Activated CD4-positive, CD25-positive, alpha-beta regulatory T cell treated with anti-CD3 and anti-CD28 coated beads, Interleukin-2, amount 50 U/mL, for 16 hours (primary cell): ENCODE measurements around the gene PARD3.
"Not testable (repeated sequence)": the region's sequence is repeated elsewhere in the genome, so short reads cannot be mapped to it uniquely, and the experiment has no call there.

ENCODE experiments used
- DNase-seq: peaks from one replicate; pipeline ENCODE4 v3.0.0-alpha.2; 2020; ENCODE audit warnings: low read depth, low spot score

Gene PARD3

DNA sequence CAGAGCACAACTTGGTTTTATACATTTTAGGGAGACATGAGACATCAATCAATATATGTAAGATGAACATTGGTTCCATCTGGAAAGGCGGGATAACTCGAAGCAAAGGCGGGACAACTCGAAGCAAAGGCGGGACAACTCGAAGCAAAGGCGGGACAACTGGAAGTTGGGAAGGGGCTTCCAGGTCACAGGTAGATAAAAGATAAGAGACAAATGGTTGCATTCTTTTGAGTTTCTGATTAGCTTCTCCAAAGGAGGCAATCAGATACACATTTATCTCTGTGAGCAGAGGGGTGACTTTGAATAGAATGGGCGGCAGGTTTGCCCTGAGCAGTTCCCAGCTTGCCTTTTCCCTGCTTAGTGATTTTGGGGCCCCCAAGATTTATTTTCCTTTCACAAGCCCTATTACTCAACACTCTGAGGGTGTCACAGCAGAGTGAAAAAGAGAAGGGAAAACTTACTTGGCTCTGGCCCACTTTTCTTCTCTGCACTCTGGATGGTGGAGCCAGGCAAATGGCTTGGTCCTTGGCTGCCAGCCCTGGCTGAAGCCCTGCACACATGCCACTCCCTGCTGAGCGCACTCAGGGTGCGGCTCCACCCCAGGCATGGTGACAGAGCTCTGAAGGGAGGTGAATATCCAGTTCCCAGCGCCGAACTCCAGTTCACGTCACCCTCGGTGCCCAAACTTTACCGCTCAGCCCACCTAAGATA is 46.7 kb downstream of the PARD3 start:
- DNase-seq = no peak

DNA sequence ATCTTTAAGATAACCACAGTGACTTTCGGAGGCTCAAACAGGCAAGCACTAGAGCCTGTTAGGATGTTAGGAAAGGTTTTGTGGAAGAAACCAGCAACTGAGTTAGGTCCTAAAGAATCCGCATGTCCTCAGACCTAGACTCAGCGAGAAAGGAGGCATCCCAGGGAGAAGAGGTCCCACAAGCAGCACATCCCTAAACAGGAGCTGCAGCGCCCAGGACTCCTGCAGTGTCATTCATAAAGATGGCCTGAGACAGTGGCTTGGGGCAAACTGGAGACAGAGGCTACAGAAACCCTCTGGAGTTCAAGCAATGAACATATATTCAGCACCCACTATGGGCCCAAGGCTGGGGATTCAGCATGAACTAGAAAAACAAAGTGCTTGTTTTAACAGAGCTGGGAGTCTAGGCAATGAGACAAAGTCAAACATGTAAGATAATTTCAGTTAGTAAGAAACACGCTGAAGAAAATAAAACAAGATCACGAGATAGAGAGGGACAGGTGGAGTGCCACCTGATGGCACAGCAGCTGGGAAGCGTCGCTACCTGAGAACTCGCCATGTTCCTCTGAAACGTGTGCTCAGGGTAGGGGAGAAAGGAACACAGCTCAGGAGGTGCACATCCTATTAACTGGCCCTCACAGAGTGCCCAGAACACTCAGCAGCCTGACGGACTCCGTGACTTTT is 48.1 kb downstream of the PARD3 start:
- DNase-seq = no peak

DNA sequence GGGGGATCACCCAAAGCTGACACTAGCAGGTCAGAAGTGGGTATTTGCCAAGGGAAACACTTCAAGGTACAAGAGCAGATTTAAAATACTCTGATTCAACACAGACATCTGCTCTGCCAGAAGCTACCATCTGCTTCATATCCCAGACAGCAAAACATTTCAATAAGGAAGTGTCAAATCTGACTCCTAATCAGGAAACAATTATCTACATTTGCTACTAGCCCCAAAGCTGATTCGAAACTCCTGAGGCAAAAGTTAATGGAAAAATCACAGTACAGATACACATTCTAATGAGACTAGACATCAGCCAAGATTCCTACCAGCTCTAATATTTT is 48.9 kb downstream of the PARD3 start:
- no peak for DNase-seq

DNA sequence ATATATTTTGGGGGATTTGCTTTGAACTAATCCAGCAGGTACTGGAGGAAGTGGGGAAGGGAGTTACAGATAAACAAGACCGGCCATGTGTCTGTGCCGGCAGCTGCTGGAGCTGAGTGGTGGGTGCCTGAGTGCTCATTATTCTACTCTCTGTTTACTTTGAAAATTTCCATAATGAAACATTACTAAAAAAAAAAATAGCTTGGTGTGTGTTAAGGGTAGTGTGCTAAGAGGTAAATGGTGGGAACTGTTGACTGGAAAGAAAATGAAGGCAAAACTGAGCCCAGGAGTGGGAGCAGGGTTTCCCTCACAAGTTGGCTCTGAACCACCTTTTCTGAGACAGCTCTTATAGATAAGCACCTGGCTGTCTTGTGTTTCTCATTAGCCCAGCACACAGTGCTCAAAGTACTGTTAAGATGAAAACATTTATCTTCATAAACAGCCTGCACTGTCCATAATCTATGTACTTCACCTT is 50.6 kb downstream of the PARD3 start:
- DNase-seq = no peak

DNA sequence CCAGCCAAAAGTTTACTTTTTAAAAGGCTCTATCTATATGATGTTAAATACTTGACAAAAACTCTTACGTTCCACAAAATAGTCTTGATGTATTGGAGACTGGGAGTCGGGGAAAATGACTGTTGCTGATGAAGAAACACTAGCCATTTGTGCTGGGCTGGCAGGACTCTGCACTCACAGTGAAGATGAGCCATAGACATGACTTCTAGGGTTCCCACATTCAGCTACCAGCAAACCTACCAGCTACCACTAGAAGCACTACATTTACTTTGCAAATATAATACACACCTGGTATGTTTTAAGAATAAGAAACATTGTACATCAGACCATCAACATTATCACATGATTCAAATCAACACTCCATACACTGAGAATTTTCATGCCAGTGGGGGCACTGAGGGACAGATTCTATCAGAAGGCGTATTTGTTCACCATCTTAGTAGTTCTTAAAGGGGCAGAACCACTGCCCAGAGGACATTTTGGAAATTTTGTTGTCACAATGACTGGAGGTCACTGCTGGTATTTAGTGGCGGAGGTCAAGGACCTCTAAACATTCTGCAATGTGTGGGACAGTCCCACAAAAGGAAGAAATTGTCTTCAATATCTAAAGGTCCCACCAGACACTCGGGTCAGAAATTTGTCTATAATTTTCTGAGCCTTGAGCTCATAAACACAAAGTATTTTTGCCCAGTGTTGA is 52.3 kb downstream of the PARD3 start:
- DNase-seq = no peak

DNA sequence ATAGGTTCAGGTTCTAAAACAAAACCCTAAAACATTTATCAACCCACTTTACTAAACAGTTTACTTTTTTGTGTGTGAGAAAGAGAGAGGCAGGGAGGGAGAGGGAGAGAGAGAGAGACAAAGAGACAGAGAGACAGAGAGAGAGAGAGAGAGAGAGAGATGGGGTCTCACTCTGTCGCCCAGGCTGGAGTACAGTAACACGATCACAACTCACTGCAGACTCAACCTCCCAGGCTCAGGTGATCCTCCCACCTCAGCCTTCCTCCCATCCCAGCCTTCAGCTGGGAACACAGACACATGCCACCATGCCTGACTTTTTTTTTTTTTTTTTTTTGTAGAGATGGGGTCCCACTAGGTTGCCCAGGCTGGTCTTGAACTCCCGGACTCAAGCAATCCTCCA is 52.9 kb downstream of the PARD3 start:
- DNase-seq = no peak

DNA sequence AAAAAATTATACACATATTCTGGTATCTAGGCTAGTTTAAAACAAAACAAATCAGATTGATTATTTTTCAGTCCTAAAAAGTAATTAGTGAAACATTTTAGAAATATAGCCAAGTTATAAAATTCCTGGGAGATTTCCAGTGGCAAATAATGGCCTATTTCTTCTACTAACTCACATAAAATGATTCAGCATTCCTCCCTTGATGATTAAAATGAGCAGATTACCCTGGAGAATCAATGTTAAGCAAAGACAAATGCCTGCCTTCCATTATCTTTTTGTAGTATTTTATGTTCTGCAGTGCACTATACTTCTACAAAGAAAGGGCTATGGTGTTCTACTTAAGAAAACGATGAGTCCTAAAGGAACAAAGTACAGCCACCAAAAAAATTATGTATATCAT is 53.6 kb downstream of the PARD3 start:
- DNase-seq = no peak

DNA sequence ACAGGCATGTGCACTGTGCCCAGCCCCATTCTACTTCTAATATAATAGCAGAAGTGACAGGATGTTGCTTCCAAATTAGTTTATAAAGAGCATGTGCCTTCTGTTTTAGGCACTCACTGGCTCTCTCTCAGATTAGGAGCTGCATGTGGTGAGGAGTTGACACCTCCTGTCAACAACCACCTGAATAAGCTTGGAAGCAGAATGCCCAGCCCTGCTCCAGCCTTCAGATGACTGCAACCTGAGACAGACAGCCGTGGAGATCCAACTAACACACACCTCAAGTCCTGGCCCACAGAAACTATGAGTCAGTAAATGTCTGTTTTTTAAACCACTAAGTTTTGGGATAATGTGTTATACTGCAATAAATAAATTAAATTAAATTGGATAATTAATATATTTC is 54.5 kb downstream of the PARD3 start:
- DNase-seq = no peak

DNA sequence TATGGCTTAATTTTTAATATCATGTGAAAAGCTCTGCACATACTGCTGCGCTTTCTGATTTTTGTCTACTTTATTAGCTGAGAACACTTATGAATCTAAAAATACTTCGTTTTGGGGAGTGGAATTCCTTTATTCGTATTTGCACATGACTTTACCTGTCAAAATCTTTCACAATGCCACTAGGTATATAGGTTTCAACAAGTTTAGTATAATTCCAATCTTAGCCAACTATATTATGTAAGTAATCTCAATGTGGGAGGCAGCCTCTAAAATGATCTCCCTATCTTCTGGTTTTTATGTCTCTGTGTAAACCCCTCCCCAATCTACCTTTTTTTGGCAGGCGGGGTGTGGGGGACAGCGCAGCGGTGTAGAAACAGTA is 55.3 kb downstream of the PARD3 start:
- DNase-seq = no peak

DNA sequence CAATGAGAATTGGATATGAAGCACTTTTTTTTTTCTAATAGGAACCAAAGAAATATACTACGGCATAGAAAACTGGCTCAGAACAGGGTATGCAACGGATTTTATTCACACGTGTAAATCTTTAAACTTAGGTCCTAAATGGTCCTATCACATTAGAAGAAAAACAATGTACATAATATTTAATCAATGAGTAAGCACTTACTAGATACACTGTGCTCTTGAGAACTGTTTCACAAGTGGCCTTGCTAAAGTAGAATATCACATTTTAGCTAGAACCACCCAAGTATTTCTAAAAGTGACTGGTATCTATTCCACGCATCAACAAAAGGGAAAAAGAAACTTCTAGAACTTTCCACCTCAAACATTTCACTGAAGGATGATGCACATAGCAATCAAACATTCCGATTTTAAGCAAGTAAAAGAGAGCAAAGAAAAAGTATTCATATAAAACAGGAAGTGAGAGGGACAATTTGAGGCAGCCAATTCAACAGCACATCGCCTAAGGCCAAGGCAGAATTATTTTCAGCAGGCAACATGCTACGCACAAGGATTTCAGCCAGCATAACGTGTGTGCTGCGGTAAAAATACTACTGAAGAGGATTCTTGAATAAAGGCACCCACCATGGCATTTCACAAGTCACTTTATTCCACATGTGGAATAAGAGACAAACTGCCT is 55.8 kb downstream of the PARD3 start:
- DNase-seq = no peak

DNA sequence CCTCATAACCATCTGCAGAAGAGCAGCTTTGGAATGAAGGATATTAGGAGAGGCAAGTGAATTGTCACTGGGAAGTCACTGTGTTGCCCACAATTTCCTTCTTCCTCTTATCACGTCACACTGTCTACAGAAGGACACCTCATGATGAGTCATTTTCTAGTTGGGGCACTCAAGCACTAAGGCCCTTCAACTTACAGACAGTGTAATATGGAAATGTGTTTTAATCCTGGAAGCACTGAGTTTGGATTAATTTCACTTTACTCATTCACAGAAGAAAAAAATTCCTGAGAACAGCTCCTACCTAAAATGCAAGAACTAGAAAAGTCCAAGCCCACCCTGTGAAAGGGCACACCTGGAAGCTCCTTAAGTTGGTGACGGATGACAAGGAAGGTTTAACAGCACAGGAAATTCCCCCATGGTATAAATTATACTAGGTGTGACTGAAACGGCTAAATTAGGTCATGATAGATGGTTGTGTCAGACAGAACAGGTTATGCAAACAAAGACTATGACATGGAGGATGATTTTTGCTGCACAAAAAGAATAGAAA is 56.6 kb downstream of the PARD3 start:
- no peak for DNase-seq

DNA sequence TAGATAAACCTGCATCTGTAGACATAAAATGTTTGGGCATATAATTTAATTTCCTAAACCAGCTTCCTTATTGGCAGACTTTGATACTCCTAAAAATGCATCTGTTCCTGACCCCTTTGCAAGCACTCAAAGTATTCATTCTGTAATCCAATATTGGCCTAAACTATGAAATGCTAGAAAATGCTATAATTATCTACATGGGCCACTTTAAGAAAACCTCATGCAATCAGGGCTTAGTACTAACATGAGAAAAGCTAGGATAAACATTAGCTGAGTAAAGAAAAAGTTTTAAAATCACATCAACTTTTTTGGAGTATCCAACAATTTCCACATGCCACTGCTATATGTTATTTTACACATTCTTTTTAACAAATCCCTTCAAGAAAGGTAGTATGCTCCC is 57.2 kb downstream of the PARD3 start:
- no peak for DNase-seq

DNA sequence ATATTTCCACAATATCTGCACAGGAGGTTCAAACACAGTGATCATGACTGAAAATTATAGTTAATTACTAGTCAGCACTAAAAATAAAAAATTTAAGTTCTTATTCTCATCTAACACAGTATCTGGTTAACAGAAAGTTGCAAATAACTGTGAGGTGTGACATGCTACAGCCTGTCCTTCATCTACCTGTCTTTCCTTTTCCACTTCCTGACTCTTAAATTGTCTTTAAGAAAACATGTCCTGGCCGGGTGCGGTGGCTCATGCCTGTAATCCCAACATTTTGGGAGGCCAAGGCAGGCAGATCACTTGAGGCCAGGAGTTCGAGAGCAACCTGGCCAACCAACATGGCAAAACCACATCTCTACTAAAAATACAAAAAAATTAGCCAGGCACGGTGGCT is 57.9 kb downstream of the PARD3 start:
- not testable (repeated sequence) for DNase-seq

DNA sequence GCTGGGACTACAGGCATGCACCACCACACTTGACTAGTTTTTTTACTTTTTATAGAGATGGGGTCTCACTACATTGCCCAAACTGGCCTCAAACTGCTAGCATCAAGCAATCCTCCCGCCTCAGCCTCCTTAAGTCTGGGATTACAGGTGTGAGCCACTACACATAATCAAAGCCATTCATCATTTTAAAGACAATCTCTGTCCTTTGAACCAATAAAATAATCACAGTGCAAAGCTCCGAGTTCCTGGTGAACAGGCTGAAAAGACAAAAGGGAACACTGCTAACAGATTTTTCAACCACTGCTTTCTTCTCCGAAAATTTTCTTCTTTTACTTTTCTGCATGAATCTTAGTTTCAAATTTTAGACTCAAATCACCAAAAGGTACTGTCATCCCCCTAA is 58.5 kb downstream of the PARD3 start:
- DNase-seq = no peak

DNA sequence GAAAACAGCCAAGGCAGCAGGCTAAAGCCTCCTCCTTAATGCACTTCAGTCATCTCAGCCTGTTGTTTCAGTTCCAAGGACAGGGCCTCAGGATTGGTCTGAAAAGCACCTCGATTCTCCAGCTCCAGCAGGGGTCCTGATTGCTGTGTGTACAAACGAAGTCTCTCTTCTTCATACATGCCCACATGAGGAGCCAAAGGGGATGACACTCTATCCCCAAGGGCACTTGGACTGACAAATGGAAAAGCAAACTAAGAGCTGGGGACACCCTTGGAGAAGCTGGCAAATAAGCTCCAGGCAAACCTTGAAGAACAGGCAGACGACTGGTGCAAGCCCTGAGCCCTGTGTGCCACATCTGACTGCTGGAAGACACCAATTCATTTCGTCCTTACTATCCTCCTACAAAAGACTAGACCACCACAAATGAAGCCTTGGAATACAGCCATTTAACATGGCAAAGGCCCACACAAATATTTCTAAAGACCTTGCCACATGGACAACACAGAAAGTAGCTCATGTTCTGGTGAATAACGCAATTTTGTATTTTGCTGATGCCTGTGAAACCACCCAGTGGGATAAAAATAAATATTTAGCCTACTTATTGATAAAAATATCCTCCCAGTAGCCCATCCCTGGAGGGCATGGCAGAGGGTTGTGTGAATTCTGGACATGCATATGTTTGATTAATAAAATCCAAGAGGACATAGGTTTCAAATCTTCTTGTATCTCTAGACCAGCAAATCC is 61.9 kb downstream of the PARD3 start:
- no peak for DNase-seq

DNA sequence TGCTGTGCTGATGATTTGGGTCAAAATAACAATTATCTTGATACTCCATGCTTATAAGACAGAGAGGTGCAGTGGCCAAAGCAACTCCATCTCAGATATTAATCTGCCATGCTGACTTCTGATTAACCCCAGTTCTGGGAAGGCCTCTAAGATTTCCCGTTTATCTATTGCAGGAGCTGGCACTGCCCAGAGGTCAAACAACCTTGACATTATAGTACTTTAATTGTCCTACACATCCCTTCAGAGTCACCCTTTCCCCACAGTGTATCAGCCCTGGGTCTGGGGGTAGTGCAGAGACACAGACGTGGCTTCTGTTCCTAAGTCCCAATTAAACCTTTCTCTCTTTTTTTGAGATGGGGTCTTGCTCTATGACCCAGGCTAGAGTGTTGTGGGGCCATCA is 63.8 kb downstream of the PARD3 start:
- DNase-seq = no peak

DNA sequence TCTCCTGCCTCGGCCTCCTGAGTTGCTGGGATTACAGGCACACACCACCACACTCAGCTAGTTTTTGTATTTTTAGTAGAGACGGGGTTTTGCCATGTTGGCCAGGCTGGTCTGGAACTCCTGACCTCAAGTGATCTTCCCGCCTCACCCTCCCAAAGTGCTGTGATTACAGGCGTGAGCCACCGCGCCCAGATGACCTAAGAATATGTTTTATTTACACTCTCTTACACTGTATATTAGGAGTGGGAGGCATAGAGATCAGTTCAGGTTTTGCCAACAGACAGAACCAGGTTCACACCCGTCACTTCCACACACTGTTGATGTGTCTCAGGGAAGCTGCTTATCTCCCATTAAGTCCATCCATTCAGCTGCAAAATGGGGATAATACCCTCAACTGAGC is 64.3 kb downstream of the PARD3 start:
- not testable (repeated sequence) for DNase-seq

DNA sequence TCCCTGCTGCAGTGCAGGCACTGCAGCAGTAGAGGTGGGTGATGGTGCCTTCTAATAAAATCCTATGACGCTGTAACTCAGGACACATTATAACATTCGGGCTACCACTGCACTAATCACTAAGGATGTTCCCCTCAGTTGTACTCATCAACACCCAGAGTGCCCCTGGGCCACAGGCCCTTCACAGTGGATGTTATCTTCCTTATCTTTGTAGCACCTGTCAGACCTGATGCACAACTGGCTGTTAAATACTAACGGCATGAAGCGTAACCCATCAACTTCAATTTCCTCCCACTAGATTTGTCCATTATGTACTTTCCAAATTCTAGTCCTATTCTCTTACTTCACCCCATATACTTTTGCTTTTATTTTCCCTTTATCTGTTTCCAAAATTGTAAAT is 66.3 kb downstream of the PARD3 start:
- no peak for DNase-seq

DNA sequence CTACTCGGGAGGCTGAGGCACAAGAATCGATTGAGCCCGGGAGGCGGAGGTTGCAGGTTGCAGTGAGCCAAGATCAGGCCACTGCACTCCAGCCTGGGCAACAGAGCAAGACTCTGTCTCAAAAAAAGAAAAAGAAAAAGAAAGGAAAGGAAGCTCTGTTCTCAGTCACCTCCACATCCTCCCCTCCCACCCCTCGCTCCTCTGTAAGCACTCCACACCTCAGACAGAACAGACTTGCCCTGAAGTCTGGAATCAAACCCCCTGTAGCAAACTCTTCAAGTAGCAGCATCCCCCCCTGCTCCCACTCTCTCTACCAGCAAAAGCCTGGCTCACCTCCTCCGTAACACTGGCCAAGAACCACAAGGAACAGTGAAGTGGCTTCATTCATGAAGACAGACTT is 66.7 kb downstream of the PARD3 start:
- DNase-seq = no peak

DNA sequence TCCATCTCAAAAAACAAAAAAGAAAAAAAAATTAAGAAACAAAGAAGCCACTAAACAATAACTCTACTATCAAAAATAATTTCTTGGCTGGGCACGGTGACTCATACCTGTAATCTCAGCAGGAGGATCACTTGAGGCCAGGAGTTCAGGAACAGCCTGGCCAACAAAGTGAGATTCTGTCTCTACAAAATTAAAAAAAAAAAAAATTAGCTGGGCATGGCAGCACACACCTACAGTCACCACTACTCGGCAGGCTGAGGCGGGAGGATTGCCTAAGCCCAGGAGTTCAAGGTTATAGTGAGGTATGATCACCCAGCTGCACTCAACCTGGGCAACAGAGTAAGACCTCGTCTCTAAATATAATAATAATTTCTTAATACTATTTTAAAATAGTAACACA is 69.0 kb downstream of the PARD3 start:
- no peak for DNase-seq

DNA sequence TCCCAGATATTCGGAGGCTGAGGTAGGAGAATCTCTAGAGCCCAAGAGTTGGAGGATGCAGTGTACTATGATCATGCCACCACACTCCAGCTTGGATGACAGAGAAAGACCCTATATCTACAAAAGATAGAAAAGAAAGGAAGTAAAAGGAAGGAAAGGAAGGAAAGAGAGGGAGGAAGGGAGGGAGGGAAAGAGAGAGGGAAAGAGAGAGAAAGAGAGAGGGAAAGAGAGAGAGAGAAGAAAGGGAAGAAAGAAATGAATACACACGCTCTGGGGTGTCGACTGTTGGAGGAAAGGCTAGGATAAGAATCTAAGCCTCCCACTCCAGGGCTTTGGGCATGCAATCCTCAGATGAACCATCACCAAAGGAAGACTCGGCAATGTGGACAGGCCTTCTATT is 69.9 kb downstream of the PARD3 start:
- DNase-seq = no peak

DNA sequence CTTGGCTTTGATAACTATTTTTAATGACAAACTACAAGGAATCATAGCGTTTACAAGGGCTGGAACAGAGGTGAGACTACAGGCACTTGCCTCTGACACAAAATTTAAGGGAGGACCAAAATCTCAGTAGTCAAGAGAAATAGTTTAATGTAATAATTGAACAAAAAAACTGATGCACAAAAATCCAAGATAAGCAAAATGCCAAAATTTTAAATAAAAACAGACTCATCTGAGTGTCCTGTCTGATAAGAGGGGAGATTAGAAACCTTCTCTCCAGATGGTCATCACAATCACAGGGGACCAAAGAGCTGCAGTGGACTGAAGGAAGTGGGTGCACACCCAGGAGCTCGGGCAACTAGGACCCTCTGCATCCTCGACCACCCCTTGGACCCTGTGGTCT is 70.5 kb downstream of the PARD3 start:
- DNase-seq = no peak
